ENCODE data around the gene LRRC8E. TPM values are rescaled to one million over a fixed set of nuclear protein-coding genes. Genes with fewer than 3 reads are reported as not detected.

LRRC8E gene
- total and polyA plus RNA-seq, 2 of the 8 experiments (the other 6 are each of a cell fraction or from before 2014, with no cell fraction given), result 2.7 to 2.9 TPM

GRCh38 chr19:7840629-7841028 lies 47.7 kb upstream of the LRRC8E start:
- Histone ChIP-seq H3K9ac (replicated peaks in 1 of 4; ENCODE audit: extremely low read depth in 1 of 4, low read depth in 3 of 4, low read length in 3 of 4) (no peak overlapping the region), H4K8ac (ENCODE audit: extremely low read depth, insufficient read depth, low read length) (no peak overlapping the region), H3K79me2 (ENCODE audit: control insufficient read depth in 1 of 2, insufficient read depth in 2 of 2, low read length in 2 of 2) (peaks cover 0 to 7% of the 10 kb centered on the region in 2 experiments; a peak in 2 of 4 replicates), H3K23ac (ENCODE audit: insufficient read length) (no peak overlapping the region), H3K27ac (ENCODE audit: low read depth, low read length) (no peak overlapping the region), H3K18ac (ENCODE audit: extremely low read depth, low read length) (no peak overlapping the region), H3K9me3 (ENCODE audit: insufficient read depth in 2 of 2, low read depth in 1 of 2, low read length in 1 of 2) (peaks cover 0 to 14% of the 10 kb centered on the region in 2 experiments; a peak in 2 of 4 replicates), H4K5ac (ENCODE audit: insufficient read length, low read depth, low read length) (no peak overlapping the region), H2AFZ (ENCODE audit: low read length) (no peak overlapping the region), H3K14ac (ENCODE audit: insufficient read length) (no peak overlapping the region), H4K20me1 (replicated peaks in 1 of 2; ENCODE audit: control insufficient read depth in 1 of 2, insufficient read depth in 2 of 2, low read length in 2 of 2) (peaks cover 0 to 23% of the 10 kb centered on the region in 2 experiments), H2BK5ac (ENCODE audit: low read depth, low read length) (no peak overlapping the region), H3K56ac (replicated peaks; ENCODE audit: insufficient read length, low read depth, low read length) (no peak overlapping the region), H3K4me1 (replicated peaks in 1 of 4; ENCODE audit: control insufficient read depth in 3 of 4, insufficient read depth in 4 of 4, low read length in 3 of 4) (no peaks in the 10 kb centered on the region), H4K91ac (replicated peaks; ENCODE audit: insufficient read length, low read length) (no peak overlapping the region), H3K36me3 (ENCODE audit: control insufficient read depth in 2 of 4, insufficient read depth in 4 of 4, low read length in 3 of 4) (no peaks in the 10 kb centered on the region; a peak in 1 of 8 replicates), H3K4me3 (ENCODE audit: extremely low read depth in 1 of 4, insufficient read depth in 2 of 4, low read depth in 3 of 4, low read length in 4 of 4) (no peak overlapping the region), H3K4me2 (ENCODE audit: insufficient read depth in 1 of 2, low read depth in 2 of 2, low read length in 2 of 2) (no peak overlapping the region), H2BK20ac (ENCODE audit: low read length) (no peak overlapping the region), H2BK15ac (ENCODE audit: low read length) (no peak overlapping the region), H2BK120ac (replicated peaks; ENCODE audit: low read depth, low read length) (no peak overlapping the region), H3K27me3 (replicated peaks in 1 of 4; ENCODE audit: control insufficient read depth in 3 of 4, extremely low read depth in 1 of 4, insufficient read depth in 3 of 4, low read length in 3 of 4) (no peaks in the 10 kb centered on the region; a peak in 2 of 7 replicates), H3K23me2 (ENCODE audit: low read depth, low read length) (peaks cover 17% of the 10 kb centered on the region), H3K79me1 (ENCODE audit: low read depth, low read length) (no peaks in the 10 kb centered on the region), H2AK5ac (ENCODE audit: low read depth, low read length) (0 out of 2 replicates have a peak overlapping the region, but pooled peaks have one; percentile 4), H2BK12ac (ENCODE audit: low read depth, low read length) (no peak overlapping the region), H3K4ac (replicated peaks; ENCODE audit: insufficient read length, low read depth, low read length) (no peak overlapping the region)
- ChIA-PET POLR2A (ENCODE audit: partially characterized antibody) (no interaction called here), CTCF (ENCODE audit: partially characterized antibody) (interaction anchor here (0.6 to 2.2 kb wide), 3 partner anchors 8 to 59 kb away, joined by 3 to 9 read pairs (median 3); no protein-coding TSS in a partner anchor)
- WGBS, 2 experiments (ENCODE audit: extremely low coverage in 1 of 2, insufficient coverage in 1 of 2, insufficient read length in 1 of 2, insufficient replicate concordance in 2 of 2, low coverage in 1 of 2, low lambda C conversion rate in 2 of 2, missing lambda C conversion rate in 1 of 2), result 92% methylated on average over 8 of the region's 8 CpGs; no CpG with 5 or more reads in 1 of the 2 experiments
- TF ChIP-seq SUZ12 (IDR thresholded peaks at IDR 0.05; ENCODE audit: low read length), result no peak
- TF ChIP-seq KDM1A (IDR thresholded peaks at IDR 0.05; ENCODE audit: borderline replicate concordance, low read length), result 0 out of 2 replicates have a peak, but pooled peaks have one; percentile 26
- no peak for FAIRE-seq
- DNase-seq (ENCODE audit: low read depth in 1 of 2, low spot score in 2 of 2), result no peak

All from H1 (cell line).